CD4-positive, alpha-beta T cell (primary cell): ENCODE data around the gene SNCAIP. TPM values are rescaled to one million over a fixed set of nuclear protein-coding genes. Genes with fewer than 3 reads are reported as not detected.

Experiments
- ATAC-seq: fragments of 200-7000 bp; cut with Tn5 transposase; one replicate; pipeline ENCODE4 v1.10.0; 2022; ENCODE audit warnings: mild to moderate bottlenecking; ENCODE audit not compliant: poor library complexity
- CTCF ChIA-PET: fragments of 350-600 bp; sonication (Branson Sonifier 250); formaldehyde crosslinking; loops from one replicate; lab custom pipeline; 2021; ENCODE audit warnings: antibody characterized with exemption, inconsistent platforms; lab: Charles Lee
- POLR2A ChIA-PET: fragments of 350-600 bp; sonication (Branson Sonifier 250); formaldehyde crosslinking; loops from one replicate; lab custom pipeline; 2021; ENCODE audit warnings: antibody characterized with exemption, inconsistent platforms; lab: Charles Lee
- DNase-seq, 14 experiments: peaks; one replicate each; pipeline ENCODE4 v3.0.0-alpha.2; 2013 to 2020; ENCODE audit warnings: mixed read lengths in 2 of 14
- H3K27ac ChIP-seq, 2 donors: one replicate each; pipeline versions ENCODE4 v1.5.1 to v1.7.0; 2013; ENCODE audit warnings: low read length in 2 of 2, low read depth in 1 of 2, mild to moderate bottlenecking in 1 of 2
- H3K27me3 ChIP-seq, 2 experiments: 1 replicate in 1 of 2; 2 replicates in 1 of 2; pipeline versions ENCODE4 v1.6.1 to v1.7.0; 2013; ENCODE audit warnings: low read length in 2 of 2, control low read depth in 1 of 2, mild to moderate bottlenecking in 1 of 2, moderate library complexity in 1 of 2; ENCODE audit not compliant: insufficient read depth in 2 of 2, control insufficient read depth in 1 of 2
- H3K36me3 ChIP-seq: one replicate; pipeline ENCODE4 v1.6.1; 2013; ENCODE audit warnings: low read length, control low read depth; ENCODE audit not compliant: insufficient read depth
- H3K4me1 ChIP-seq: one replicate; pipeline ENCODE4 v1.6.1; 2013; ENCODE audit warnings: low read length, control low read depth; ENCODE audit not compliant: insufficient read depth
- H3K4me3 ChIP-seq: one replicate; pipeline ENCODE4 v1.5.1; 2013; ENCODE audit warnings: mild to moderate bottlenecking, low read length, moderate library complexity
- H3K9me3 ChIP-seq, 2 experiments: 1 replicate in 1 of 2; 2 replicates in 1 of 2; pipeline versions ENCODE4 v1.6.1 to v1.7.0; 2013; ENCODE audit warnings: low read length in 2 of 2, mild to moderate bottlenecking in 2 of 2, control low read depth in 1 of 2, moderate library complexity in 1 of 2; ENCODE audit not compliant: control insufficient read depth in 1 of 2, insufficient read depth in 1 of 2
- H3K27ac Mint-ChIP-seq: one replicate; pipeline ENCODE4 v1.8.0; 2020; ENCODE audit warnings: mixed read lengths
- H3K27me3 Mint-ChIP-seq: one replicate; pipeline ENCODE4 v1.8.0; 2021; ENCODE audit warnings: mixed read lengths
- H3K36me3 Mint-ChIP-seq: one replicate; pipeline ENCODE4 v1.8.0; 2021; ENCODE audit warnings: low read depth, mixed read lengths
- H3K4me1 Mint-ChIP-seq: one replicate; pipeline ENCODE4 v1.8.0; 2021; ENCODE audit warnings: low read depth, mixed read lengths
- H3K4me3 Mint-ChIP-seq: one replicate; pipeline ENCODE4 v1.8.0; 2020; ENCODE audit warnings: mild to moderate bottlenecking, mixed read lengths
- H3K9me3 Mint-ChIP-seq: one replicate; pipeline ENCODE4 v1.8.0; 2020; ENCODE audit warnings: mixed read lengths
- CTCF ChIP-seq: fragments of 200-600 bp; IDR thresholded peaks from one replicate; pipeline ENCODE4 v1.8.0; 2022; ENCODE audit warnings: antibody characterized with exemption, mild to moderate bottlenecking
- intact Hi-C, 2 experiments: fragments of 100-400 bp; cut with DNase I in 1 of 2; cut with micrococcal nuclease in 1 of 2; formaldehyde crosslinking; loops; one replicate each; pipeline versions ENCODE4 v1.15.1 to v1.9.0; 2023 to 2025; cut with DNase I, micrococcal nuclease
- total RNA-seq, 174 experiments: library from RNA in 2 of 174; stranded (reverse) in 2 of 174; gene quantifications; one replicate each; pipeline ENCODE4 v1.2.3 and lab custom pipeline; 2021 to 2026

SNCAIP gene
- total RNA-seq, 2 experiments from 2014 or later, result not detected

DNA sequence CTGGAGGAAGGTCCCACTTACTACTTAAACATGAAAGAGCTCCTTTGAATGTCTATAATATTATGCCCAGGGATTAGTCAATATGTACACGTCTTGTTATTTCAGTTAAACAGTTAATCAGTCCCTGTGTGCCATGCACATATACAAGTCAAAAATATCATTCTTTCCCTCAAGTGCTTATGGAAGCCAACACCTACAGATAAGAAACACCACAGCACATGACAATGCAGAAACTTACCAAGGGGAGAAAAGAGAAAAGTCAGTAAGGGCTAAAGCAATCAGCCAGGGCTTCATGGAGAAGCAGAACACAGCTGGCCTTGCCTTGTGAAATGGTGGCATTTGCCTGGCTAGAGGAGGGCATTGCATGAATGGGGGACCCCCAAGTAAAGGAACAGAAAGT, 88.3 kb downstream of the SNCAIP start:
- ATAC-seq (no peak), DNase-seq (no peak)
- Mint-ChIP-seq H3K27me3 (peaks cover 7% of the 10 kb centered on the region), H3K4me1 (no peaks in the 10 kb centered on the region), H3K36me3 (no peaks in the 10 kb centered on the region), H3K9me3 (no peaks in the 10 kb centered on the region), H3K27ac (no peak overlapping the region), H3K4me3 (no peak overlapping the region)
- Histone ChIP-seq H3K4me3 (no peak overlapping the region), H3K4me1 (no peaks in the 10 kb centered on the region), H3K27ac (no peak overlapping the region), H3K9me3 (no peaks in the 10 kb centered on the region), H3K36me3 (no peaks in the 10 kb centered on the region), H3K27me3 (no peaks in the 10 kb centered on the region)
- intact Hi-C loops, result no loop called here
- TF ChIP-seq CTCF, result no peak
- ChIA-PET POLR2A (no interaction called here), CTCF (no interaction called here)

DNA sequence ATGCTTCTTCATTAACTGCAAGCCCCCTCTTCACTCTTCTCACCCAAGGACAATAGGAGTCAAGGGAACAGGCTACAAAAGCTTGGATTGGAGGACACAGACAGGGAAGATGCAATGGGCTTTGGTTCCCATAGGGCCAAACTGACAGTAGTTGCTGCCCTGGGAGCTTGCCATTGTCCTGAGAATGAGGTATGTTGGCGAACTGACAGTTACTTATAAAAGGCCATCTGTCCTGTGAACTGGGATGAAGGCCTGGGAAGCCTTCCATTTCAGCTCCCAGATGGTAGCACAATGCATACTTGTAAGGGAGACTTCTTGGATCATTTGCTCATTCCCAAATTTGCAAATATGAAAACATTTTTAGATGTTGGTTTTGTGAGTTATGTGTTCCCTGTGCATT, 88.9 kb downstream of the SNCAIP start:
- H3K4me1 Mint-ChIP-seq, result no peaks in the 10 kb centered on the region
- CTCF ChIA-PET, result no interaction called here
- no peaks in the 10 kb centered on the region for H3K9me3 Mint-ChIP-seq
- Histone ChIP-seq H3K36me3 (no peaks in the 10 kb centered on the region), H3K27ac (no peak overlapping the region), H3K4me3 (no peak overlapping the region), H3K9me3 (no peaks in the 10 kb centered on the region), H3K4me1 (no peaks in the 10 kb centered on the region), H3K27me3 (no peaks in the 10 kb centered on the region)
- intact Hi-C loops, result no loop called here
- POLR2A ChIA-PET, result no interaction called here
- no peak overlapping the region for H3K4me3 Mint-ChIP-seq
- H3K27ac Mint-ChIP-seq, result no peak overlapping the region
- no peak for TF ChIP-seq CTCF
- no peak for ATAC-seq
- no peaks in the 10 kb centered on the region for H3K36me3 Mint-ChIP-seq
- DNase-seq, result no peak
- peaks cover 7% of the 10 kb centered on the region for H3K27me3 Mint-ChIP-seq

GRCh38 chr5:122401976-122402725, 90.1 kb downstream of the SNCAIP start:
- no peak overlapping the region for H3K4me3 Mint-ChIP-seq
- TF ChIP-seq CTCF, result no peak
- no peak overlapping the region for H3K4me3 ChIP-seq
- no peak overlapping the region for H3K27ac Mint-ChIP-seq
- H3K36me3 Mint-ChIP-seq, result no peaks in the 10 kb centered on the region
- ATAC-seq (no peak), DNase-seq (no peak)
- no peaks in the 10 kb centered on the region for H3K9me3 ChIP-seq
- H3K27ac ChIP-seq, result no peak overlapping the region
- peaks cover 7% of the 10 kb centered on the region for H3K27me3 Mint-ChIP-seq
- intact Hi-C loops, result no loop called here
- H3K36me3 ChIP-seq, result no peaks in the 10 kb centered on the region
- ChIA-PET CTCF (no interaction called here), POLR2A (no interaction called here)
- H3K27me3 ChIP-seq, result no peaks in the 10 kb centered on the region
- H3K4me1 ChIP-seq, result no peaks in the 10 kb centered on the region
- no peaks in the 10 kb centered on the region for H3K4me1 Mint-ChIP-seq
- no peaks in the 10 kb centered on the region for H3K9me3 Mint-ChIP-seq
